G401 (cell line): Measurements from ENCODE around the gene PAK5. TPM values are rescaled to one million over a fixed set of nuclear protein-coding genes. Genes with fewer than 3 reads are reported as not detected.

Experiments
- DNase-seq: peaks from one replicate; pipeline ENCODE4 v3.0.0-alpha.2; 2015; ENCODE audit warnings: low spot score
- in situ Hi-C: cut with HindIII; loops from 2 replicates; pipeline ENCODE4 v1.10.0; 2016; ENCODE audit warnings: low sequenced_read_pairs, mixed read lengths
- total RNA-seq: library from RNA; depleted of rRNA; stranded (reverse); fragments of >200 nt; shearing (Covaris generic); gene quantifications from 2 replicates; pipeline ENCODE4 v1.2.3, GENCODE V29; 2014

Gene PAK5
- total RNA-seq, 1 experiment from 2014 or later, result not detected

DNA sequence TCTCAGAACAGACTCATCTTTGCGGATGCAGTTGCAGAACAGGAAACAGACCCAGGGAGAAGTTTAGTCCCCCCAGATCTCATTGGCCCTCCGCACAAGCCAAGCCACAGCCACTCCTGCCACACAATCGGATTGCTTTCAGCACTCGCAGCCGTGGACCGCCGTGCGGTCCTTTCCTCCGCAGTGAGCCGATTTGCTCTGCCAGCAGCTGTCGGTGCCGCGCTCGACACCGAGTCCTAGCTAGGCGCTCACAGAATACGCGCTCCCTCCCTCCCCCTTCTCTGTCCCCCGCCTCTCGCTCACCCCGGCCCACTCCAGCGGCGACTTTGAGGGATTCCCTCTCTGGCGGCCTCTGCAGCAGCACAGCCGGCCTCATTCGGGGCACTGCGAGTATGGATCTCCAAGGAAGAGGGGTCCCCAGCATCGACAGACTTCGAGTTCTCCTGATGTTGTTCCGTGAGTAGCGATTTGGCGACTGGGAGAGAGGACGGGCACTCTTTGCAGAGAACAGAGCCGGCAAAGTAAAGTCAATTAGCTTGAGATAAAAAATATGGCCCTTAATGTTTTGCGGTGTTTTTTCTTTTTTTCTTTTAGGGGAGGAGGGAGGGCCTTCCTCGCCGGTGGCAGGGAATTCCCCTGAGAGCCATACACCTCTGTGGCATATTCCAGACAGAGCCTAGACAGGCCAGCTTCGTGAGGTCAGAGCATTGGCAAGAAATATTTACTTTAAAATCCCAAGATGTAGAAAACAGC is 324.2 kb downstream of the PAK5 start, which contains the start of gene LAMP5:
Gene LAMP5 (plus strand): TSS at position 130 of the 753 bp plus-strand sequence. CDS start 263 bp downstream, at position 393.
- in situ Hi-C loops, result no loop called here
- DNase-seq, result peak; percentile 32

DNA sequence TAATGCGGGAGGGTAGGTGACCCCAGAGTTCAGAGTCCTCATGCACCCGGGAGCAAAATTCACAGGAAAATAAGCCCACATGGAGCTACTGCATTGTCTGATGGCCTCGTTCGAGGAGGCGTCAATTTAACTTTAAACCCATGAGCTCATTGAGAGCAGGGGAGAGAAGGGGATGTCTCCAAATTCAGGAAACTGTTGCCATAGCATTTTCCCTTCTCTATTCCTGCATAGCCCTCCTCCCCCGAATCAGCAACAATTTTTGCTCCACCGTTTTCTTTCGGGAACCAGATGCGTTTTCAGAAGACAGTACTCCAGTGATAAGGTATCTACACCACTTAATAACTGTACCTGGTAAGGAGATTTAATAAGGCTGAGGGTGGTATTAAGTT is 324.8 kb downstream of the PAK5 start:
- in situ Hi-C loops, result no loop called here
- peak; percentile 13 for DNase-seq

- DNase-seq, result no peak
- in situ Hi-C loops, result no loop called here
Observed at GRCh38 chr20:9510911-9511310, 328.0 kb downstream of the PAK5 start.

DNA sequence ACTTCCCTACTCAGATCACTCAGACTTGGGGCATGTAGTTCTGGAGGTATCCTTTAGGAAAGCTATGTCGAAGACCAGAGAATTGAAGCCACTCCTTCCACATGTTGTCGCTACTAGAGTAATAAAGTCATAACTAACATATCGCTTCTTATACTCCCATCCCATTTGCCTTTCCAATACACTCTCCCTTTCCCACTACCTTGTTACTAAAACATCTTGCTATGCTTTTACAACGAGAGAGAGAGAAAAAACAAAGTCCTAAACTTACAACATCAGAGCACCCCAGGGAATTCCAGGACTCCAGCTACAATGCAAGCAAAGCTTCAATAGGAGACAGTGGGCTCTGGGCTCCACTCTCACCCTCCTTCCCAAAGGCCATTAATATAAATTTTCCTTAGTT is 329.6 kb downstream of the PAK5 start:
- in situ Hi-C loops, result no loop called here
- DNase-seq, result no peak

- in situ Hi-C loops, result no loop called here
- no peak for DNase-seq
Observed at GRCh38 chr20:9508696-9509178, 330.1 kb downstream of the PAK5 start.

DNA sequence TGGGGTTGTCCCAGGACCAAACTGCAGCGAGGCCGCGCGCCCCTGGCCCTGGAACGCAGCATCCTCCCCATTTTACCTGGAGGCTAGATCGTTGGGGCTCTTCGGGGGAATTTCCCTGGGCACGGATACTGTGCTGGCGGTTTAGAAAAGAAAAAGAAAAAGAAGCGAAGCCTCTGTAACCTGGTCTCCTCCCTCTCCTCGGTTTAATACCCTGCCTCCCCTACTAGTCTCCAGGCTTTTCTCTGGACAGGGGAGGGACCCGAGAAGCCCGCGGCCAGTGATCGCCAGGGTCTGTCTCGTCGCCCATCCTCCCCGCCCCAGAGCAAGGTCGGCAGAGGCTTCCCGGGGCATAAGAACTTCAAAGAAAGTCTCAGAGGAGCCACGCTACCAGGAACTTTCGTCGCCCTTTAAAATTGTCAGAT is 330.6 kb downstream of the PAK5 start:
- in situ Hi-C loops, result no loop called here
- no peak for DNase-seq

- no peak for DNase-seq
- in situ Hi-C loops, result no loop called here
Observed at GRCh38 chr20:9507544-9508239, 331.2 kb downstream of the PAK5 start.

DNA sequence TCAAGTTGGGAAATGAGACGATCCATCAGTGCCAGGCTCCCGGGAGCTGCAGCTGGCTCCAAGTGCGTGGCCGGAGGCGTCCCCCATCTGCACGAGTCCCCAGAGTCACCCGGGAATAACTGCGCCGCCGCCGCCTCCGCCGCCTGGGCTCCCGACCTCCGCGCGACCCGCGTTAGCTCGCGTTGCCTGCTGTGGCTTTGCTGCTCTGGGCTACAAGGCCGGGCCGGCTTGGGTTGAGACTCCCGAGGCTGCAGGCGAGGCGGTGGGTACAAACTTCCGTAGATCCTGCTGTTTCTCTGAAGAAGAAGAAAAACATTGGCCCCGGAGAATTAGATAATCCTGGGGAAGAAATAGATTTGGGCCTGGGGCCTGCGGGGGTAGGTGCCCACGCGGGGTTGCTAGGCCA is 331.9 kb downstream of the PAK5 start:
- DNase-seq, result no peak
- in situ Hi-C loops, result no loop called here

- no peak for DNase-seq
- in situ Hi-C loops, result no loop called here
Observed at GRCh38 chr20:9506280-9506821, 332.5 kb downstream of the PAK5 start.

DNA sequence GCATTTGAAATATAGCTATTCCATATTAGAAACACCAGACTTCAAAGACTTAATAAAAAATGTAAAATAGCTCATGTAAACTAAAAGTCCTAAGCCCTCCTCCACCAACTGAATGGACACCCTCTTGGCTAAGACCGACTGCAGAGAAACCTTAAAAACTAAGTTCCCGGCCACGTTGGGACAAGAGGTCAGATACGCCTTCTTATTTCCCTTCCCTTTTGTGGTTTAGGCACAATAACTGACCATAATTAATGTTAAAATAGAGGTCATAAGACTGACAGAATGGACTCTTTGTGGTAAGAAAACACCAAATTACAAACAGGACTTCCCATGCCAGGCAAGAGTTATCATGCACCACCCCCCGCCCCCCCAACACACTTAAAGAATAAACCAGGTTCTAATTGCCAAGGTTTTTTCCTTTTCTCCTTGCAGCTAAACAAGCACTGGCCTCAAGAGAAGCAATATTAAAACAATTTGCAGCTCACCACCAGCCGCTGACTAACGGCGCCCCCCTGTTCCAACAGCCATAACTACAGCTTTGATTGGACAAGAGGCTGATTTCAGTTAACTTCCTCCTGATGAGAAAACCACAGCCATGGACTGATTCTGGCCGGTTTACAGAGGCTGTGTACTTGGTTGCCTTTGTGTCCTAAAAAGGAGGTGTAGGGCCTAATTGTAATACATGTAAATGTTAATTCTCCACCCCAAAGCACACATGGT is 335.2 kb downstream of the PAK5 start:
- in situ Hi-C loops, result no loop called here
- no peak for DNase-seq

DNA sequence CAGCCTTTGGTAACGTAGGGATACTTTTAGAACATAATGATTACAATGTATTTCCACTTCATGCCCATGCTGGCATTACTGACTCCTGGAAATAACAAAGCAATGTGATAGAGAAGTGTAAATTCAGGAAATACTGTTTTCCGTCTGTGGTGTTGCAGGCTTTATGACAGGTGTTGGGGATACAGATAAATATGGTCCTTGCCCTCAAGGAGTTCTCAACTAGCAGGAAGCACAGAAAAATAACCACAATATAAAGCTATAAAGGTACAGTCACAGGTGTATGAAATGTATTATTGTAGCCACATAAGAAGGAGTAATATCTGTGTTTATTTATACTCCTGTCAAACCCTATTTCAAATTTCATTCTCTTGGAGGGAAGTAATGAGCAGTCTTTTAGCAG is 337.4 kb downstream of the PAK5 start:
- in situ Hi-C loops, result no loop called here
- no peak for DNase-seq

DNA sequence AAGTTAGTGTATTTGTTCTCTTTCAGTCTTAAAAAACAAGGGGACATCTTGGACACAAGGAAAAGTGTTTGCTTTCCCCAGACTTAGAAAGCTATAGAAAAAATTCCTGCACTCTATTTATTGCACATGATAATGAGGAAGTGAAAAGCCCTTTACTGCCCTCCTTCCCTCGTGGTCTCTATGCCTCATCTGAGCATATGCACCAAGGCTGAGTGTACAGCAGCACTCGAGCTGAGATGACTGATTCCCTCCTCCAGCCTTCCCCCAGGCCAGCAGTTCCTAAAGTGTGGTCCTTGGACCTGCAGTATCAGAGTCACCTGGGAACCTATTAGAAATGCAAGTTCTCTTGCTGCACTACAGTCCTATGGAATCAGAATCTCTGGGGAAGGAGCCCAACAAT is 338.8 kb downstream of the PAK5 start:
- in situ Hi-C loops, result no loop called here
- no peak for DNase-seq

DNA sequence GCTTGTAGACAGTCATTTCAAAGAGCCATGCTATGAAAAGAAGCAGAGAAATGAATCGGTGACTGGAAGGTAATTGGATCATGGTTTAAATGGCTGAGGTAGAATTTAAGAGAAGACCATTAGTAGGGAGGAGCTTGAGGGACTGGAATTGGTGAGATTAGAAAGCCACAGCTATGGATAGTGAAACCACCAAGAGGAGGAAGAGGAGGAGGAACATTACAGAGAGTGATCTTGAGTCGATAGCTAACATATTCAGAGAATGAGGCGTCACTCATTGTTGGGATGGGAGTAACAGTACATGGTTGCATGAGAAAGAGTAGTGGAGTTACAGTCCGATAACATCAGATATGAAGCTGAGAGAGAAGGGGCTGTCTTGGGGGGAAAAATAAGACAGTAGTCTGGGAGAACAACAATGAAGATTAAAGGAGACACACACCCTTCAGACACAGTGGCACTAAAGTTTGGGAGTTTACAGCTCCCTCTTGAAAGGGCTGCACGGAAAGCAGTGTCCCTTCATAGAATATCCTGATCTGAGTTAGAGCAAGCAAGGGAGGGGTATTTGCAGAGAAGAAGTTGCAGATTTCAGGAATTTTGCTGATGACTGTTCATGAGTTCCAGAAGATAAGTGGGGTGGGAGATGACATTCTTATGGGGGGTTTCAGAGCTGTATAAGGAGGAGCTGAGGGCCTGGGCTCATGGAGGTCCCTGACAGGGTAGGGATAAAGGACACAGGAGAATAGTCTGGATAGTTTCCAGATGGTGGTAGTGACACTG is 339.6 kb downstream of the PAK5 start:
- in situ Hi-C loops, result no loop called here

GRCh38 chr20:9498322-9498721 is 340.6 kb downstream of the PAK5 start:
- in situ Hi-C loops, result no loop called here
- no peak for DNase-seq

More for the DNA sequence above, 339.6 kb downstream of the PAK5 start:
- DNase-seq, result no peak

DNA sequence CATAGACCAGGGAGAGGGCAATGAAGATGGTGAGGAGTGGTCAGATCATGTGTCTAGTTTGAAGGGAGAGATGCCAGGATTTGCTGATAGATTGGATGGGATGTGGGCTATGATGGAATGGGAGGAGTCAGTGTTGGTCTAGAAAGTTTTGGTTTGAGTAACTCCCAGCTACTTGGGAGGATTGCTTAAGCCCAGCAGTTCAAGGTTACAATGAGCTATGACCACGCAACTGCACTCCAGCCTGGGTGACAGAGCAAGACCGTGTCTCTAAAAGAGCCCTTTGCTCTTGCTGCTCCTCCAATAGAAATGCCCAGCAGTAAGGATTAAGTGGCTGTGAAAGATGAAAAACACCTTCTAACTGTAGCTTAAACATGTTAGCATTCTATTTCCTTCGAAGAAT is 342.7 kb downstream of the PAK5 start:
- in situ Hi-C loops, result no loop called here
- no peak for DNase-seq

GRCh38 chr20:9495701-9496100 is 343.2 kb downstream of the PAK5 start:
- no peak for DNase-seq
- in situ Hi-C loops, result no loop called here

DNA sequence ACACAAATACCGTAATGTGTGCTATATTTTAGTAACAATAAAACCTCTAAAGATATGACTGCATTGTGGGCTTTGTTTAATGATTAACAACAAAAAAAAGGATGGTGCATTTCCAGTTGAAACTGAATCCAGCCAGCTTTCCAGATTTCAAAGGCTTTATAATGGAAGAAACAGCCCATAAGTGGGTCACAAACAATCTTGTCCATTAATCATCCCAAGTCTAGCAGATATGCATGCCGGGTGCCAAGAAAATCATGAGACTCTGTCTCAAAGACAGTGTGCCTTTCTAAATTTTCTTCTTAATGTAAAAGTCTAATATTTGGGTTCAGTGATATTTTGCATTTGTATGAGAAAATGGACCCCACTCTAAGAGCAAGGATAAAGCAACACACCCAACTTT is 345.1 kb downstream of the PAK5 start:
- in situ Hi-C loops, result no loop called here
- no peak for DNase-seq

DNA sequence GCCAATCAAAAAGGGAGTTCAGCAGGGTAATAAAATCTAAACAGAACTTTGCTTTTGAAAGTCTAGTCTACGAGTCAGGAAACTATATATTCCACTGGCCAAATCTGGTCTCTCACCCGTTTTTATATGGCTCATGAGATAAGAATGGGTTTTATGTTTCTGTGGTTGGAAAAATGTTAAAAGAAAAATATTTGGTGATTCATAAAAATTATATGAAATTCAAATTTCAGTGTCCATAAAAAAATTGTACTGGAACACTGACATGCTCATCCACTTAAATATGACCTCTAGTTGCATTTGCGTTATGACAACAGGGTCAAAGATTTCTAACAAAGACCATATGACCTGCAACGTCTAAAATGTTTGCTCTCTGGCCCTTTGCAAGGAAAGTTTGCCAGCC is 346.8 kb downstream of the PAK5 start:
- in situ Hi-C loops, result no loop called here
- DNase-seq, result no peak

DNA sequence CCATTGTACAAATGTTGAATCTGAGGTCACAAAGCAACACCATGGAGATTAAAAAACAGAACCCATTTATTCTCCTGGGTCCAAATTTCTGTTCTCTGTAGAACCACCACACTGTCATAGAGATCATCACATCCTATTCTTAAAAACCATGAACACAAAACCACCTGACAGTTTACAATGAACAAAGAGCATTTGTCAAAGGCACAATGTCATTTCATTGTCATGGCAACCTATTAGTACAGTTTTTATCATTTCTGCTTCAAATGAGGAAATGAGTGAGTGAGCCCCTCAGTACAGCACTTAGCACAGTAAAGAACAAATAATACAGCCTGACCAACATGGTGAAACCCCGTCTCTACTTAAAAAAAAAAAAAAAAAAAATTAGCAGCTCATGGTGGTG is 347.6 kb downstream of the PAK5 start:
- DNase-seq, result no peak
- in situ Hi-C loops, result no loop called here
